Left cardiac atrium (tissue), 4 donors: ENCODE data around the gene HOXB8. TPM values are rescaled to one million over a fixed set of nuclear protein-coding genes. Genes with fewer than 3 reads are reported as not detected.

Experiments used
- ATAC-seq, 2 donors: fragments of 200-7000 bp; cut with Tn5 transposase; one replicate each; pipeline ENCODE4 v1.9.1; 2020; ENCODE audit warnings: mild to moderate bottlenecking in 2 of 2, moderate library complexity in 2 of 2
- DNase-seq: peaks from one replicate; pipeline ENCODE4 v3.0.0-alpha.2; 2020
- intact Hi-C, 2 donors: fragments of 100-400 bp; cut with DNase I; formaldehyde crosslinking; loops; one replicate each; pipeline versions ENCODE4 v1.14.1 to v1.15.1; 2022 to 2023
- total RNA-seq, 2 donors: library from RNA; stranded (reverse); fragmentation: NEBNext Ultra II Directional; extraction: Animal tissue kit (Norgen Biotek cat#: 25700); gene quantifications; one replicate each; pipeline ENCODE4 v1.2.1, GENCODE V29; 2021
- donor health status: DM: no; HTN: yes; CAD: no.
- donor health status: DM: no; HTN: yes; CAD: no; lungs with severe emphysema.
- donor health status: DM: yes; HTN: yes; CAD: no.
- donor health status: Dilated cardiomyopathy.

The HOXB8 gene
- total RNA-seq, 2 donors from 2014 or later: 0.32 TPM; not detected in 1

GRCh38 chr17:48591255-48592056 is 23.6 kb downstream of the HOXB8 start:
- DNase-seq (no peak), ATAC-seq (no peak)
- intact Hi-C loops: loop anchor here in 1 of 2 donors (5.0 kb wide), 1 partner anchor 99 kb away; no protein-coding TSS in a partner anchor

GRCh38 chr17:48590607-48591161 is 24.4 kb downstream of the HOXB8 start:
- DNase-seq (no peak), ATAC-seq (no peak)
- intact Hi-C loops: loop anchor here in 1 of 2 donors (5.0 kb wide), 1 partner anchor 98 kb away; no protein-coding TSS in a partner anchor

- DNase-seq (no peak), ATAC-seq (no peak)
- intact Hi-C loops: loop anchor here in 1 of 2 donors (5.0 kb wide), 1 partner anchor 98 kb away; no protein-coding TSS in a partner anchor
Measured at GRCh38 chr17:48589831-48590606, 25.1 kb downstream of the HOXB8 start, which contains the start of gene HOXB3. Gene HOXB3, minus strand, starts transcription at chr17:48590241. Its CDS starts 37,767 bp downstream, at chr17:48552474.

GRCh38 chr17:48589060-48589830 is 25.8 kb downstream of the HOXB8 start:
- DNase-seq: no peak
- intact Hi-C loops: no loop called here
- no peak for ATAC-seq

GRCh38 chr17:48588528-48588927 is 26.6 kb downstream of the HOXB8 start:
- DNase-seq: no peak
- no peak for ATAC-seq
- intact Hi-C loops: no loop called here

- intact Hi-C loops: no loop called here
- DNase-seq (no peak), ATAC-seq (no peak)
Measured at GRCh38 chr17:48588074-48588415, 27.0 kb downstream of the HOXB8 start.

- ATAC-seq: no peak
- DNase-seq: no peak
- intact Hi-C loops: no loop called here
Measured at GRCh38 chr17:48587276-48588073, 27.6 kb downstream of the HOXB8 start.

GRCh38 chr17:48586355-48587258 is 28.5 kb downstream of the HOXB8 start:
- intact Hi-C loops: no loop called here
- DNase-seq: no peak

GRCh38 chr17:48584223-48584741 is 30.8 kb downstream of the HOXB8 start:
- ATAC-seq (no peak), DNase-seq (no peak)
- intact Hi-C loops: no loop called here

More at GRCh38 chr17:48586355-48587258, 28.5 kb downstream of the HOXB8 start:
- ATAC-seq: peak in 1 of 2 donors; percentile 8

GRCh38 chr17:48583708-48584222 is 31.3 kb downstream of the HOXB8 start:
- intact Hi-C loops: no loop called here
- DNase-seq (no peak), ATAC-seq (no peak)

GRCh38 chr17:48582750-48583069 is 32.4 kb downstream of the HOXB8 start:
- no peak for ATAC-seq
- no peak for DNase-seq
- intact Hi-C loops: no loop called here

- ATAC-seq: no peak
- intact Hi-C loops: no loop called here
- no peak for DNase-seq
Measured at GRCh38 chr17:48579760-48580554, 35.1 kb downstream of the HOXB8 start.

- ATAC-seq: no peak
- intact Hi-C loops: no loop called here
- no peak for DNase-seq
Measured at GRCh38 chr17:48579471-48579759, 35.7 kb downstream of the HOXB8 start.

GRCh38 chr17:48578616-48579470 is 36.2 kb downstream of the HOXB8 start:
- intact Hi-C loops: no loop called here
- peak; percentile 5 to 13 for ATAC-seq
- DNase-seq: no peak

- intact Hi-C loops: no loop called here
Measured at GRCh38 chr17:48577946-48578615, 37.0 kb downstream of the HOXB8 start, which contains the start of gene HOXB4. Gene HOXB4, minus strand, starts transcription at chr17:48578350. Its CDS starts 31 bp downstream, at chr17:48578319.

More at GRCh38 chr17:48577946-48578615, 37.0 kb downstream of the HOXB8 start, which contains the start of gene HOXB4:
- ATAC-seq (peak; percentile 58 to 70), DNase-seq (peak; percentile 69)
